Activated T-helper 1 cell treated with anti-CD3 and anti-CD28 coated beads, Interleukin-12 subunit alpha, Interleukin-12 subunit beta, Interleukin-2, Interleukin-4 antibody, amounts not matched to agents 30 ng/mL and 10 ng/mL and 1 ng/mL, durations not matched to agents 14 hours and 24 hours and 36 hours (primary cell): ENCODE measurements around the gene SPINT2. TPM values are rescaled to one million over a fixed set of nuclear protein-coding genes. Genes with fewer than 3 reads are reported as not detected.
"Not testable (repeated sequence)": the region's sequence is repeated elsewhere in the genome, so short reads cannot be mapped to it uniquely, and the experiment has no call there.

Source experiments
- DNase-seq: peaks from one replicate; pipeline ENCODE4 v3.0.0; 2021; ENCODE audit warnings: low spot score
- H3K27ac Mint-ChIP-seq: one replicate; pipeline ENCODE4 v1.8.0; 2021; ENCODE audit warnings: mild to moderate bottlenecking, mixed read lengths
- H3K27me3 Mint-ChIP-seq: one replicate; pipeline ENCODE4 v1.8.0; 2022; ENCODE audit warnings: mild to moderate bottlenecking, moderate library complexity, mixed read lengths; ENCODE audit not compliant: insufficient read depth
- H3K36me3 Mint-ChIP-seq: one replicate; pipeline ENCODE4 v1.8.0; 2021; ENCODE audit warnings: low read depth, mixed read lengths
- H3K4me1 Mint-ChIP-seq: one replicate; pipeline ENCODE4 v1.8.0; 2021; ENCODE audit warnings: low read depth, mixed read lengths
- H3K4me3 Mint-ChIP-seq: one replicate; pipeline ENCODE4 v1.8.0; 2021; ENCODE audit warnings: mild to moderate bottlenecking, moderate library complexity, mixed read lengths
- H3K9me3 Mint-ChIP-seq: one replicate; pipeline ENCODE4 v1.8.0; 2021; ENCODE audit warnings: mixed read lengths
- intact Hi-C: fragments of 100-400 bp; cut with micrococcal nuclease; formaldehyde crosslinking; loops from one replicate; pipeline ENCODE4 v1.15.1; 2024
- total RNA-seq: library from RNA; stranded (reverse); gene quantifications from 2 replicates; pipeline ENCODE4 v1.2.3, GENCODE V29; 2022

SPINT2 gene
- total RNA-seq, 1 donor from 2014 or later: 86.8 TPM

DNA sequence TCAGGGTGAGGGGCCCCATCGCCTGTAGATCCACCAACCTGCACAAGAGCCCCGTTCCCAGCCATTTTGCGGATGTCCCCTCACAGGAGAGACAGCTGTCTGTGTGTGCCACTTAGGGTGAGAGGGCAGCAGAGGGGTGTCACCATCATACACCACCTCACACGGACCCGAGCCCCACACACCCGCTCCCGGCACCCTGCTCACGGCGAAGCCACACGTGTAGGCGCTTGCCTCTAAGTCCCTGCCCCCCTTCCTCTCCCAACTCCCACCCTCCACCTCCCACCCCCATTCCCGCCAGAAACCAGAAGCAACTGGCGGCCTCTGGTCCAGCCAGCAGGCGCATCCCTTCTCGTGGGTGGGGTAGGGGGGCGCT is 36.4 kb upstream of the SPINT2 start:
- no peak overlapping the region for H3K27ac Mint-ChIP-seq
- intact Hi-C loops: loop anchor here (10.0 kb wide), 1 partner anchor 183 kb away; no protein-coding TSS in a partner anchor
- peaks cover 6% of the 10 kb centered on the region for H3K36me3 Mint-ChIP-seq
- peaks cover 65% of the 10 kb centered on the region for H3K27me3 Mint-ChIP-seq
- H3K9me3 Mint-ChIP-seq: no peaks in the 10 kb centered on the region
- H3K4me1 Mint-ChIP-seq: peaks cover 27% of the 10 kb centered on the region
- H3K4me3 Mint-ChIP-seq: peak overlapping the region; percentile 50
- DNase-seq: no peak

DNA sequence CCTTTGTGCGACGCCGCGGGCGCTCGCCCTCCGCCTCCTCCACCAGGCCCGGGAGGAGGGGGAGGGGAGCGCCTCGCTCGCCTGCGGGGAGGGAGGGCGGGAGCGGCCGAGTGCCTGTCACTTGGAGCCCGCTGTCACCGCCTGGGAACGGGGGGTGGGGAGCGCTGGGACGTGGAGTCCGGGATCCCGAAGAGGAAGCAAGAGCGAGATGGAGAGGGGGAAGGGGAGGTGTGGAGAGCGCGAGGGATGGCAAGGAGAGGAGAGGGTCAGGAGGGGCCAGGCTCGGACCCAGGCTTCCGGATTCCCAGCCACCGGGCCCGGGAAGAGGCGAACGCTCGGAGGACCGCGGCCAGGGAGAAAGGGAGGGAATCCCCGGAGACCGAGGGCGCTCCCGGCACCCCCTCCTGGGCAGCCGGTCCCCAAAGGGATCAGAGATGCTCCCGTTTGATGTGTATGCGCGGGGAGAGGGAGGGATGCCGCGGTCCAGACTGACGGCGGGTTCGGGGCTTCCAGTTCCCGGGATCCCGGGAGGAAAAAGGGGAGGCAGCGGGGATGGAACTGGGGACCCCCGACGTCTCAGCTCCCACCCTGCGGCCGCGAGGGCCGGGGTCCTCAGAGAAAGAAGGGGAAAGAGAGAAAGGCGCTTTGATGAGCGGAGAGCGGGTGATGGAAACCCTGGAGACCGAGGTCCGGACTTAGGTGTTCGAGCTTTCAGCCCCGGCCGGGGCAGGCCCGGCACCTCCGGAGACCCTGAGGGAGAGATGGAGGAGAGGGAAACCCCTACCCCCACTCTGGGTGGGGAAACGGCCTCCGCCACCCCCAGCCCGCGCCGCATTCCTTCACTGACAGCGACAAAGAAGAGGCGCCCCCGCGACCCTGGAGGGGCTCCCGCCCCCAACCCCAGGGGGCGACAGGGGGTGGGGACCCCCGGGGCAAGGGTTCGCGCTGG is 35.6 kb upstream of the SPINT2 start:
- DNase-seq: no peak
- H3K4me3 Mint-ChIP-seq: peak overlapping the region; percentile 78
- H3K27ac Mint-ChIP-seq: no peak overlapping the region
- H3K4me1 Mint-ChIP-seq: peaks cover 21% of the 10 kb centered on the region
- intact Hi-C loops: loop anchor here (1.0 to 10.0 kb wide), 4 partner anchors 107 to 321 kb away; partner anchors contain the start of genes CATSPERG and SIPA1L3
- H3K27me3 Mint-ChIP-seq: peaks cover 57% of the 10 kb centered on the region
- H3K36me3 Mint-ChIP-seq: peaks cover 2% of the 10 kb centered on the region
- no peaks in the 10 kb centered on the region for H3K9me3 Mint-ChIP-seq

DNA sequence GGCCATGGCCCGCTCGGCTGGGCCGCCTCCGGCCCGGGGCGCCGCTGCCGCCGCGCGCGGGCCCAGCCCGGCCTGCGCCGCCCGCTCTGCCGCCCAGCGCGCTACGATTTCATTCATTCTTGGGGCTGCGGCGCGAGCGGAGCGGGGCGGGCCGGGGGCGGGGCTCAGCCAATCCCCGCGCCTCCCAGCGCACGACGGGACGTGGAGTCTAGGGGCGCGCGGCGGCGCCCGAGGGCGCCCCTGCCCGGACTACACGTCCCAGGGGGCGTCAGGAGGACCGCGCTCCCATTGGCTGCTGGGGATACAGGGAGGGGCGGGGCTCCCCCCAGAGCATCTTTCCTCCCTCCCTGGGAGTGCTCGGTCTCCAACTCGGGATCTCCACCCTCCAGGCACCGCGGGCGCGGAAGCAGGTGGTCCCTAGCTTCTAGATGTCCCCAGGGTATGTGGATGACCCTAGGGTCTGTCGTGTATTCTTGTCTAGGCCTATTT is 34.7 kb upstream of the SPINT2 start:
- H3K27ac Mint-ChIP-seq: no peak overlapping the region
- H3K4me1 Mint-ChIP-seq: peaks cover 20% of the 10 kb centered on the region
- H3K36me3 Mint-ChIP-seq: no peaks in the 10 kb centered on the region
- H3K27me3 Mint-ChIP-seq: peaks cover 51% of the 10 kb centered on the region
- DNase-seq: peak; percentile 68
- H3K9me3 Mint-ChIP-seq: no peaks in the 10 kb centered on the region
- intact Hi-C loops: loop anchor here (1.0 to 10.0 kb wide), 4 partner anchors 106 to 322 kb away; partner anchors contain the start of genes CATSPERG and SIPA1L3
- H3K4me3 Mint-ChIP-seq: no peak overlapping the region

DNA sequence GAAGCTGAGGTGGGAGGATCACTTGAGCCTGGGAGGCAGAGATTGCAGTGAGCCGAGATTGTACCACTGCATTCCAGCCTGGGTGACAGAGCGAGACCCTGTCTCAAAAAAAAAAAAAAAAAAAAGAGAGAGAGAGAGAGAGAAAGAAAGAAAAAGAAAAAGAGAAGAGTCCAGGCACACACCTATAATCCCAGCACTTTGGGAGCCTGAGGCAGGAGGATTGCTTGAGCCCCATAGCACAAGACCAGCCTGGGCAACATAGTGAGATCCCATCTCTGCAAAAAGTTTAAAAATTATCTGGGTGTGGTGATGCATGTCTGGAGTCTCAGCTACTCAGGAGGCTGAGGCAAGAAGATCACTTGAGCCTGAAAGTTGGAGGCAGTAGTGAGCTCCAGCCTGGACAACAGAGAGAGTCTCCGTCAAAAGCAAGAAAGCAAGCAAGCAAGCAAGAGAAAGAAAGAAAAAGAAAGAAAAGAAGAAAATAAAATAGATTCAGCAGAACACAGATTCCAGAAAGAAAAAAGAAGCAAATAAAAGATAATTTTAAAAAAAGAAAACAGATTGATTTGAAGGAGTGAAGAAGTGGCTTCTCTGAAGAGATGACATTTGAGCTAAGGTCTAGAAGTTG is 33.8 kb upstream of the SPINT2 start:
- H3K36me3 Mint-ChIP-seq, H3K9me3 Mint-ChIP-seq, H3K4me3 Mint-ChIP-seq, DNase-seq, H3K27ac Mint-ChIP-seq, intact Hi-C loops: not testable (repeated sequence)
- H3K4me1 Mint-ChIP-seq: peaks cover 19% of the 10 kb centered on the region
- peaks cover 46% of the 10 kb centered on the region for H3K27me3 Mint-ChIP-seq

DNA sequence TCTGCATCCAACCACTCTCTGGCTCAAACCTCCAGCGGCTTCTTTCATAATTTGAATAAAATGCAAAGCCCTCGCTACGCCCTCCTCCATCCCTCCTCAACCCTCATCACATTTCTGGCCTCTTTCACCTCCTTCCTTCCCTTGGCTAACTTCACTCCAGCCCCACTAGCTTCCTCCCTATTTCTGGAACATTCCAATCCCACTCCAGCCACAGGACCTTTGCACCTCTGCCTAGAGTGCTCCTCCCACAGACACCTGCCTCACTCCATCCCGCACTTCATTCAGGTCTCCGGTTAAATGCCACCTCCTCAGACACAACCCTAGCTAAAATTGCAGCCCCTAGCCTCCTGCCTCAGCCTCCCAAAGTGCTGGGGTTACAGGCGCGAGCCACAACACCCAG is 32.5 kb upstream of the SPINT2 start:
- no peak overlapping the region for H3K27ac Mint-ChIP-seq
- H3K27me3 Mint-ChIP-seq: peaks cover 36% of the 10 kb centered on the region
- no peaks in the 10 kb centered on the region for H3K36me3 Mint-ChIP-seq
- H3K4me3 Mint-ChIP-seq: no peak overlapping the region
- H3K4me1 Mint-ChIP-seq: peaks cover 13% of the 10 kb centered on the region
- no peaks in the 10 kb centered on the region for H3K9me3 Mint-ChIP-seq
- intact Hi-C loops: no loop called here
- no peak for DNase-seq

DNA sequence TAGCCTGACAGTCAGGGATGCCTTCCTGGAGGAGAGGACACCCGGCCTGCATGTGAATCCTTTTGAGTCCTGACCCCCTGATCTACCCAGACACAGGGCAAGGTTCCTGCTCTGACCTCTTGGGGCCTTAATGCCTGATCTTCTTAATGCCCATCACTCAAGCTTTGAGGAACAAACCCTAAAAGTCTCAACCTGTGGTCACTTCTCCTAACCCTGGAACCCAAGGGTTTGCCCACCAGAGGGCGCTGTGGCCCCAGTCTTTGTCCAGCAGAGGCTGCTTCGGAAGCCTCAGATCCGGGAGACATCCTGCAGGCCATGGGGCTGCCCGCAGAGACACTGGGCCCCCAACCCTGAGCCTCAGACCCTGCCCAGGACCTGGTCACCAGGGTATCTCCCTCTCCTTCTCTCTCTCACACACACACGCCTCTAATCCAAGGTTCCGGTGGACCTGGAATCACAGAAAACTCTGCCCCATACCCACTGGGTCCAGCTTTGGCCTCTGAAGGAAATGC is 30.6 kb upstream of the SPINT2 start:
- H3K9me3 Mint-ChIP-seq: no peaks in the 10 kb centered on the region
- no peak overlapping the region for H3K4me3 Mint-ChIP-seq
- peaks cover 6% of the 10 kb centered on the region for H3K4me1 Mint-ChIP-seq
- H3K27ac Mint-ChIP-seq: no peak overlapping the region
- H3K27me3 Mint-ChIP-seq: peaks cover 22% of the 10 kb centered on the region
- intact Hi-C loops: loop anchor here (1.0 kb wide), 1 partner anchor 102 kb away; the partner anchor contains the start of gene CATSPERG
- no peaks in the 10 kb centered on the region for H3K36me3 Mint-ChIP-seq
- peak; percentile 71 for DNase-seq

DNA sequence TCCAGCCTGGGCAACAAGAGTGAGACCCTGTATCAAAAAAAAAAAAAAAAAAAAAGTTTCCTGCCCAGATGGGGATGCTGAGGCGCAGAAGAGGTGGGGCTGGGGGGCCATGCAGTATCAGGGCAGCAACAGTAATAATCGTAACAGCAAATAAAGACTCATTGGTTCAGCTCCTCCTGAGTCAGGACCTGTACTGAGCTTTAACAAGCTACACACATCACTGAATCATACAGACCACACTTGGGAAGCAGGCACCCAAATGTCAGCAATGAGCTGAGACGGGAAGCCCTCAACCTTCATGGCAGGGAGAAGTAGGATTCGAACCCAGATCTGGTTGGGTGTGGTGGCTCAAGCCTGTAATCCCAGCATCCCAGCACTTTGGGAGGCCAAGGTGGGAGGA is 29.8 kb upstream of the SPINT2 start:
- peaks cover 23% of the 10 kb centered on the region for H3K27me3 Mint-ChIP-seq
- H3K9me3 Mint-ChIP-seq: no peaks in the 10 kb centered on the region
- DNase-seq: no peak
- intact Hi-C loops: no loop called here
- no peaks in the 10 kb centered on the region for H3K36me3 Mint-ChIP-seq
- H3K4me3 Mint-ChIP-seq: no peak overlapping the region
- peaks cover 6% of the 10 kb centered on the region for H3K4me1 Mint-ChIP-seq
- no peak overlapping the region for H3K27ac Mint-ChIP-seq

DNA sequence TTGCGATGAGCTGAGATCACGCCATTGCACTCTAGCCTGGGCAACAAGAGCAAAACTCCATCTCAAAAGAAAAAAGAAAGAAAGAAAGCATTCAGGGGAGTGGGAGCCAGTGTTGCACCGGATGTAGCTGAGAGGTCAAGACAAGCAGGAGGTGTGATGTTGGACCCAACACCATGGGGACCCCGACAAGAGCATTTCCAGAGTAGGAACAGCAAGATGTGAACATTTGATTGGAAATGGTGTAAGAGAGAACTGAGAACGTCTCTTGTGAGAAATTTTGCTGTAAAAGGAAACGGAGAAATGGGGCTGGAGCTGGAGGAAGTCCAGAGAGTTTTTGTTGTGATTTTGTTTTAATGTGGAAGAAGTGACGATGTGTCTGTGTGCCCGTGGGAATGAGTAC is 24.6 kb upstream of the SPINT2 start:
- intact Hi-C loops: no loop called here
- no peaks in the 10 kb centered on the region for H3K36me3 Mint-ChIP-seq
- peaks cover 5% of the 10 kb centered on the region for H3K4me1 Mint-ChIP-seq
- H3K9me3 Mint-ChIP-seq: no peaks in the 10 kb centered on the region
- H3K27ac Mint-ChIP-seq: no peak overlapping the region
- peaks cover 9% of the 10 kb centered on the region for H3K27me3 Mint-ChIP-seq
- DNase-seq: no peak
- H3K4me3 Mint-ChIP-seq: no peak overlapping the region

DNA sequence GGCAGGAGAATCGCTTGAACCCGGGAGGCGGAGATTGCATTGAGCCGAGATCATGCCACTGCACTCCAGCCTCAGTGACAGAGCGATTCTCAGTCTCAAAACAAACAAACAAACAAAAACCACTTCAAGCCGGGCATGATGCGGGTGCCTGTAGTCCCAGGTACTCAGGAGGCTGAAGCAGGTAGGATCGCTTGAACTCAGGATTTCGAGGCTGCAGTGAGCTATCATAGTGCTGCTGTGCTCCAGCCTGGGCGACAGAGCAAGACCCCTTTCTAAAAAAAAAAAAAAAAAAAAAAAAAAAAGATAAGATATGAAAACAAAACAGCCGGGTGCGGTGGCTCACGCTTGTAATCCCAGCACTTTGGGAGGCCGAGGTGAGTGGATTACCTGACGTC is 21.1 kb upstream of the SPINT2 start:
- intact Hi-C loops: loop anchor here (1.0 kb wide), 1 partner anchor 92 kb away; the partner anchor contains the start of gene CATSPERG
- peaks cover 10% of the 10 kb centered on the region for H3K4me1 Mint-ChIP-seq
- H3K9me3 Mint-ChIP-seq: no peaks in the 10 kb centered on the region
- H3K4me3 Mint-ChIP-seq: peak overlapping the region; percentile 70
- peaks cover 1% of the 10 kb centered on the region for H3K36me3 Mint-ChIP-seq
- DNase-seq: no peak
- peaks cover 7% of the 10 kb centered on the region for H3K27me3 Mint-ChIP-seq
- H3K27ac Mint-ChIP-seq: no peak overlapping the region

DNA sequence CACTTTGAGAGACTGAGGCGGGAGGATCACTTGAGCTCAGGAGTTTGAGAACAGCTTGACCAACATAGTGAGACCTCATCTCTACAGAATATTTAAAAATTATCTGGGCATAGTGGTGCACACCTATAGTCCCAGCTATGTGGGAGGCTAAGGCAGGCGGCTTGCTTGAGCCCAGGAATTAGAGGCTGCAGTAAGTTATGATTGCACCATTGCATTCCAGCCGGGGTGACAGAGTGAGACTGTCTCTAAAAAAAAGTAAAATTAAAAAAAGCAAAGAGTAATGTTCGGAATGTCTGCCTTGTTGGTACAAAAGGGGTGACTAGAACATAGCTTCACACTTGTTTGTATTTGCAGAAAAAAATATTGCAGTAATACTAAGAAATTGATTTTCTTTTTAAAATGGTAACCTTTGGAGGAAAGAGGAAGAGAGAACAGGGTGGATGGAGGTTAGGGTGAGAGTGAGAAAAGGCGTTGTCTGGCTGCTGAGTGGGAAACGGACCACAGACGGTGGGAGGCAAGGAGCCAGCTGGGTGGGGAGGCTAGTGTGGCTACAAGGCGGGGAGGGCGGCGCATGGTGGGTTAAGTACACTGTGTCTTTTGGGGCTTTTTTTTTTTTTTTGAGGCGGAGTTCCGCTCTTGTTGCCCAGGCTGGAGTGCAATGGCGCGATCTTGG is 18.4 kb upstream of the SPINT2 start:
- Mint-ChIP-seq H3K9me3 (no peaks in the 10 kb centered on the region), H3K4me3 (no peak overlapping the region), H3K36me3 (peaks cover 1% of the 10 kb centered on the region), H3K27ac (no peak overlapping the region), H3K27me3 (no peaks in the 10 kb centered on the region), H3K4me1 (peaks cover 10% of the 10 kb centered on the region)
- intact Hi-C loops: loop anchor here (2.0 kb wide), 1 partner anchor 19 kb away; the partner anchor contains the start of gene SPINT2
- no peak for DNase-seq

DNA sequence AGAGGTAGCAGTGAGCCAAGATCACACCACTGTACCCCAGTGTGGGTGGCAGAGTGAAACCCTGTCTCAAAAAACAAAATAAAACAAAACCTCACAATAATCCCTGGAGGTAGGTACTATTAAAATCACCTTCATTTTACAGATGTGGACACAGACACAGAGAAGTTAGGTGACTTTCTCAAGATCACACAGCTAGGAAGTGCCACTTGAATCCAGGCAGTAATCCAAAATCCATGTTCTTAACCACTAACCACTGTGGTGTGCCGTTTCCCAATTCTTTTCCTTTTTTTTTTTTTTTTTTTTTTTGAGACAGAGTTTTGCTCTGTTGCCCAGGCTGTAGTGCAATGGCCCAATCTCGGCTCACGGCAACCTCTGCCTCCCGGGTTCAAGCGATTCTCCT is 17.2 kb upstream of the SPINT2 start:
- no peak for DNase-seq
- intact Hi-C loops: no loop called here
- Mint-ChIP-seq H3K9me3 (no peaks in the 10 kb centered on the region), H3K4me1 (peaks cover 19% of the 10 kb centered on the region), H3K36me3 (peaks cover 4% of the 10 kb centered on the region), H3K27me3 (no peaks in the 10 kb centered on the region), H3K4me3 (no peak overlapping the region), H3K27ac (no peak overlapping the region)

DNA sequence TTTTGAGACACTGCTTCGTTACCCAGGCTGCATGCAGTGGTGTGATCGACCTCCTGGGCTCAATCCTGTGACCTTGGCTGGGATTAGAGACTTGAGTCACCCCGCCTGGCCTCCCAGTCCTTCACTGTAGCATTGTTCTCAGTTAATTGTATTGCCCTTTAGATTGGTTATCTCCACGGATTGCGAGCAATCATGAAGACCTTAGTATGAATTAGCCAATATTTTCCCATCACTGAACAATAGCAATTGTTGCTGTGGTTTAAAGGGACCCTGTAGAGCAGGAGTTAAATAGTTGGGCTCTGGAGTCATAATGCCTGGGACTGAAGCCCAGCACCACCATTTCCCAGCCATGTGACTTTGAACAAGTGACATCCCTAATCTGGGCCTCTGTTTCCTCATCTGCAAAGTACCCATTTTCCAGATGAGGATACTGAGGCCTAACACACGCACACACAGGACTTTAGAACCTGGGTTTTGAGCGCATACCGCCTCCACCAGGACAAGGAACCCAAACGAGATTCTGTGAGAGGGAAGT is 16.6 kb upstream of the SPINT2 start:
- Mint-ChIP-seq H3K27ac (no peak overlapping the region), H3K36me3 (peaks cover 4% of the 10 kb centered on the region), H3K4me1 (peaks cover 23% of the 10 kb centered on the region), H3K4me3 (no peak overlapping the region), H3K27me3 (no peaks in the 10 kb centered on the region), H3K9me3 (no peaks in the 10 kb centered on the region)
- intact Hi-C loops: no loop called here
- DNase-seq: no peak
